Raji (cell line): ENCODE measurements around the gene LSM14A.

Experiments used
- POLR2A ChIP-seq: IDR thresholded peaks from 2 replicates; pipeline ENCODE4 v1.6.1; 2011; ENCODE audit warnings: low read depth, low read length, control low read depth; ENCODE audit not compliant: insufficient read depth

The LSM14A gene

DNA sequence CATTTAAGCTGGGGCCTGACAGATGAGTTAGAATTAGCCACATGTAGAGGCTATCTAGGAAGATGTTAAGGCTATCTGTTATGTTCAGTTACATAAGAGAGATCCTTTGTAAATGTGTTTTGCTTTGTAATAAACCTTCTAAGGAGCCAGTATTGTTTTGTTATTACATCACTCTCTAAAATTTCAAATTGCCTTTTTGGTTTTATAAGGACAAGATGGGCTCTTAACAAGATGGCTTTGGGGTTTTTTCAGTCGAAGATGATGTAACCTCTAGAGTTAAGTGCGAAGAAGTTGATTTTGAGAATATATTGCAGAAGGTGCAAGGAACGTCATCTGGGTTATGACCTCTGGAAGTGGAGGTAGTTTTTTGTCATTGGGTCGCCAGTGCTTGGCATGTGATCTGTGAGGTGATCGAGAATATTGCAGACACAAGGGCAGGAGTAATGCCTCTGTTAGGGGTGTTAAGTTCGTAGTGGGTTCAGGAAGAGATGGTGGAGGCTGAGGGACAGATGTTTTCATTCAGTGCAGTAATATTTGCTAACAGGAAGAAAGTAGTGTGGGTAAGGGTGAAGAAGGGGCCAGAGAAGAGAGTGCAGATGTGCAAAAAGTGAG is 12.7 kb downstream of the LSM14A start:
- no peak for TF ChIP-seq POLR2A

DNA sequence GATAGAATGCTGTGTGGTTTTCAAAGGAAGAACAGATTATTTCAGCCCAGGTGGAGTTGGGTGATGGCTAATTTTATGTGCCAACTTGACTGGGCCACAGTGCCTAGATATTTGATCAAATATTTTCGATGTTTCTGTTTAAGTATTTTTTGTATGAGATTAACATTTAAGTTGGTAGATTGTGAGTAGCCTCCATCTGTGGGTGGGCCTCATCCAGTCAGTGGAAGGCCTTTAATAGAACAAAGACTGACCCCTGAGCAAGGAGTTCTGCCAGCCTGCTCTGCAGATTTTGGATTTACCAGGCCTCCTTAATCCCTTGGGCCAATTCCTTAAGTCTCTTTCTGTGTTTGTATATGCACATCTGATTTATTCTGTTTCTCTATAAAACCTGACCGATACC is 13.9 kb downstream of the LSM14A start:
- no peak for TF ChIP-seq POLR2A

- TF ChIP-seq POLR2A = no peak
Measured at GRCh38 chr19:34187011-34187410, 14.7 kb downstream of the LSM14A start.

DNA sequence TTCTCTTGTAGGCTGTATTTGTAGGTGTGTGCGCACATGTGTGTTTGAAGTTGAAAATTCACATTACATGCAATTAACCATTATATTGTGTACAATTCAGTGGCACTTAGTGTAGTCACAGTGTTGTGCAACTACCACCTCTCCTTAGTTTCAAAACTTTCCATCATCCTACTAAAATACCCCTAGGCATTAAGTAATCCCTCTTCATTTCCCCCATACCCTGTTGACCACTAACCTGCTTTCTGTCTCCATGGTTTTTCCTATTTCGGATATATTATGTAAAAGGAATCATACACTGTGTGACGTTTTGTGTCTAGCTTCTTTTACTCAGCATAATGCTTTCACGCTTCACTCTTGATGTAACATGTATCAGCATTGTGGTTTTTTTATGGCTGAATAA is 16.1 kb downstream of the LSM14A start:
- TF ChIP-seq POLR2A = no peak

- TF ChIP-seq POLR2A = no peak
Measured at GRCh38 chr19:34189199-34189916, 17.1 kb downstream of the LSM14A start.

DNA sequence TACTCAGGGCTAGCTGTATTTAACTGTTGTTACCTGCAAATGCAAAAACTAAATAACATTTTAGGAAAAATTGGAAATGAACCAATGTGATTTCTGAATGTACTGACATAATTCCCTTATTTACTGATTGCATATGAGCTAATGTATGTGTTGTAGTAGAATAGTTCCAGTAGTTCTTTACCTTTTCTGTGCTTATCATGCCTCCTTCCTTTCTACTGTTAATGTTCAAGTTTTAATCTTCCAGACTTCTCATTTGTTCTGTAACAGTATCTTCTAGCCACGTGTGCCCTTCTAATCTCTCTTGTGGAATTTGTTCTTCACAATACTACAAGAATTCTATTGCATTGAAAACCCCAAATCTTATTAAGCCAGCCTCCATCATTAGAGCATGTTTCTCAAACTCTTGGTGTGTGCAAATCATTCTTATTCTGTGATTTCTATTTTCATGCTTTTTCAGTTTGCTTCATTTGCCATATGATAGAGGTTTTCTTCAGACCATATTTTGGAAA is 17.7 kb downstream of the LSM14A start:
- TF ChIP-seq POLR2A = no peak

GRCh38 chr19:34191355-34191962 is 19.2 kb downstream of the LSM14A start:
- TF ChIP-seq POLR2A = no peak

GRCh38 chr19:34193439-34193838 is 21.1 kb downstream of the LSM14A start:
- TF ChIP-seq POLR2A = no peak

DNA sequence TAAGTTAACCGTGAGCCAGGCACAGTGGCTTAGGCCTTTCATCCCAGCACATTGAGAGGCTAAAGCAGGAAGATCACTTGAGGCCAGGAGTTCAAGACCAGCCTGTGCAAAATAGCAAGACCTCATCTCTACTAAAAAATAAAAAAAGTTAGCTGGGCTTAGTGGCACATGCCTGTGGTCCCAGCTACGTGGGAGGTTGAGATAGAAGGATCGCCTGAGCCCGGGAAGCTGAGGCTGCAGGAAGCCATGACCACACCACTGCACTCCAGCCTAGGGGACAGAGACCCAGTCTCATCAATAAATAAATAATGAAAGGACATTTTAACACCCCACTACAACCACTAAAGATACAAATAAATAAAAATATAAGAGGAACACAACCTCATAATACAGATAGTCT is 21.6 kb downstream of the LSM14A start:
- TF ChIP-seq POLR2A = no peak

DNA sequence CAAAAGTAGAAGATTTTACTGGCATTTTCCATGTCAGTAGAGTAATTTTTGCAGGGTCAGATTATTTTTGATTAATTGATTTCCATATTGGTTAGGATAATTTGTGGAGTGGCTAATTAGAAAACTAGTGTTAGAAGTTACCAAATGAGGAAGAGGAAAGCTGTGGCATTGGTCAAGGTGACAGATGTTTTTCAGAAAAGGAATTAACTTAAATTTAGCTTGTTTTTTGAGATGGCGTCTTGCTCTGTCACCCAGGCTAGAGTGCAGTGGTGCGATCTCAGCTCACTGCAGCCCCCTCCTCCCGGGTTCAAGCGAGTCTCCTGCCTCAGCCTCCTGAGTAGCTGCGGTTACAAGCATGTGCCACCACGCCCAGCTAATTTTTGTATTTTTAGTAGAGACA is 28.8 kb downstream of the LSM14A start:
- TF ChIP-seq POLR2A = no peak

- TF ChIP-seq POLR2A = no peak
Measured at GRCh38 chr19:34208291-34208884, 36.1 kb downstream of the LSM14A start.

- no peak for TF ChIP-seq POLR2A
Measured at GRCh38 chr19:34209726-34210125, 37.4 kb downstream of the LSM14A start.

- TF ChIP-seq POLR2A = no peak
Measured at GRCh38 chr19:34213283-34213682, 41.0 kb downstream of the LSM14A start.

- no peak for TF ChIP-seq POLR2A
Measured at GRCh38 chr19:34214040-34214439, 41.7 kb downstream of the LSM14A start.

DNA sequence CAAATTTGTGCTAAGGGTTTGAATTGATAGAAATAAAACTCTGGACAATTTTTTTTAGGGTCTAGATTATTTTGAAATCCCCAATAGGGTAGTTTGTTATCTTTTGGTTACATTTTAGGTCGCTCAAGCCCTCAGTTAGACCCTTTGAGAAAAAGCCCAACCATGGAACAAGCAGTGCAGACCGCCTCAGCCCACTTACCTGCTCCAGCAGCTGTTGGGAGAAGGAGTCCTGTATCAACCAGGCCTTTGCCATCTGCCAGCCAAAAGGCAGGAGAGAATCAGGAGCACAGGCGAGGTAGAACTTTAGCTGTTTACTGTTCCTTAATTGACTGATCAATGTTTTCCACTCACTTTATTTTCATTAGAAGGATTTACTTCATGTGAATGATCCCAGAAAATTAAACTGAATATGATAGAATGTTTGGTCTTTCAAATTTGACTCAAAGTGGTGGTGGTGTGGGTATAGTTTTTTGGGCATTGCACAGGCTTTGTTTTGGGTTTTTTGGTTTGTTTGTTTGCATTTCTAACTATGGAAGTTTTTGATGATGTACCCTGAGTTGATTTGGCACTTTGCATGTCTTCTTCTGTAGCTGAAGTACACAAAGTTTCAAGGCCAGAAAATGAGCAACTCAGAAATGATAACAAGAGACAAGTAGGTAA is 42.8 kb downstream of the LSM14A start:
- TF ChIP-seq POLR2A = no peak
